Measurements from ENCODE around the gene SPRY4.

- TF ChIP-seq EP300 (IDR thresholded peaks at IDR 0.05; ENCODE audit: low read depth in 2 of 2, low read length in 2 of 2) (no peak), EP300 (CRISPR knock-in tag; IDR thresholded peaks at IDR 0.05; ENCODE audit: borderline replicate concordance) (no peak), CTCF (CRISPR knock-in tag; IDR thresholded peaks at IDR 0.05) (no peak), RAD21 (CRISPR knock-in tag; IDR thresholded peaks at IDR 0.05) (no peak), ZBTB10 (CRISPR knock-in tag; IDR thresholded peaks at IDR 0.05; ENCODE audit: borderline replicate concordance) (no peak), POLR2AphosphoS5 (IDR thresholded peaks at IDR 0.05; ENCODE audit: low read depth, low read length) (no peak), EZH2 (conservative IDR thresholded peaks at IDR 0.05; ENCODE audit: low read depth, low read length) (no peak), SNAPC4 (CRISPR knock-in tag; IDR thresholded peaks at IDR 0.05) (no peak), ZBTB44 (CRISPR knock-in tag; IDR thresholded peaks at IDR 0.05) (no peak), NFYB (CRISPR knock-in tag; IDR thresholded peaks at IDR 0.05) (no peak), ZNF558 (CRISPR knock-in tag; IDR thresholded peaks at IDR 0.05; ENCODE audit: borderline replicate concordance) (no peak)
These were observed 1.7 kb upstream of the SPRY4 start for GRCh38 chr5:142326480-142326938.

All from HepG2 (cell line).